ENCODE measurements around the gene DPCD. TPM values are rescaled to one million over a fixed set of nuclear protein-coding genes. Genes with fewer than 3 reads are reported as not detected.

DPCD gene
- total and polyA plus RNA-seq, 4 donors: 5.1 to 6.9 (median 5.6) TPM

- H3K36me3 ChIP-seq (ENCODE audit: control insufficient read depth in 4 of 4, insufficient read depth in 3 of 4, low read depth in 1 of 4, low read length in 3 of 4): peaks cover 0 to 64% (median 6%) of the 10 kb centered on the region in 4 donors
- no peak for DNase-seq (ENCODE audit: low spot score)
These were observed 8.6 kb upstream of the DPCD start for GRCh38 chr10:101579516-101579870.

More at GRCh38 chr10:101579516-101579870, 8.6 kb upstream of the DPCD start:
- 97% methylated on average over 12 of the region's 12 CpGs for WGBS
- no peaks in the 10 kb centered on the region for H3K9me3 ChIP-seq (ENCODE audit: control insufficient read depth in 4 of 4, low read length in 3 of 4)
- TF ChIP-seq TAF1 (conservative IDR thresholded peaks at IDR 0.05) (no peak), EGR1 (IDR thresholded peaks at IDR 0.05; ENCODE audit: low read depth in 2 of 2) (no peak), HNF4A (conservative IDR thresholded peaks at IDR 0.05) (no peak), HNF4G (IDR thresholded peaks at IDR 0.05) (no peak), ZBTB33 (IDR thresholded peaks at IDR 0.05) (no peak), ATF3 (IDR thresholded peaks at IDR 0.05) (no peak), REST (IDR thresholded peaks at IDR 0.05) (no peak), SP1 (IDR thresholded peaks at IDR 0.05) (no peak), YY1 (IDR thresholded peaks at IDR 0.05) (no peak), GABPA (IDR thresholded peaks at IDR 0.05 in 1 of 2, conservative IDR thresholded peaks at IDR 0.05 in 1 of 2) (no peak), FOXA1 (IDR thresholded peaks at IDR 0.05) (no peak), RAD21 (IDR thresholded peaks at IDR 0.05) (no peak), MAX (IDR thresholded peaks at IDR 0.05) (no peak)
- H3K4me3 ChIP-seq (ENCODE audit: low read depth in 1 of 3, low read length in 3 of 3): no peak overlapping the region
- no peaks in the 10 kb centered on the region for H3K27me3 ChIP-seq (ENCODE audit: control insufficient read depth in 4 of 4, insufficient read depth in 4 of 4, low read length in 3 of 4)
- no peak overlapping the region for H3K27ac ChIP-seq (ENCODE audit: low read depth in 1 of 2, low read length in 2 of 2)
- no peak overlapping the region for H3K9ac ChIP-seq (ENCODE audit: low read depth in 1 of 2, low read length in 2 of 2)
- H3K4me1 ChIP-seq (ENCODE audit: control insufficient read depth in 4 of 4, insufficient read depth in 4 of 4, low read length in 3 of 4): no peaks in the 10 kb centered on the region

Data from liver (tissue), 9 donors.